ENCODE measurements around the gene LRRC41. TPM values are rescaled to one million over a fixed set of nuclear protein-coding genes. Genes with fewer than 3 reads are reported as not detected.
A peak's percentile ranks its signal among the peaks of the same experiment; 100 is the strongest.

The LRRC41 gene
- total RNA-seq, 3 donors from 2014 or later (not counting 1 experiment from before 2014, with no cell fraction given): 35.0 to 43.9 (median 35.8) TPM

DNA sequence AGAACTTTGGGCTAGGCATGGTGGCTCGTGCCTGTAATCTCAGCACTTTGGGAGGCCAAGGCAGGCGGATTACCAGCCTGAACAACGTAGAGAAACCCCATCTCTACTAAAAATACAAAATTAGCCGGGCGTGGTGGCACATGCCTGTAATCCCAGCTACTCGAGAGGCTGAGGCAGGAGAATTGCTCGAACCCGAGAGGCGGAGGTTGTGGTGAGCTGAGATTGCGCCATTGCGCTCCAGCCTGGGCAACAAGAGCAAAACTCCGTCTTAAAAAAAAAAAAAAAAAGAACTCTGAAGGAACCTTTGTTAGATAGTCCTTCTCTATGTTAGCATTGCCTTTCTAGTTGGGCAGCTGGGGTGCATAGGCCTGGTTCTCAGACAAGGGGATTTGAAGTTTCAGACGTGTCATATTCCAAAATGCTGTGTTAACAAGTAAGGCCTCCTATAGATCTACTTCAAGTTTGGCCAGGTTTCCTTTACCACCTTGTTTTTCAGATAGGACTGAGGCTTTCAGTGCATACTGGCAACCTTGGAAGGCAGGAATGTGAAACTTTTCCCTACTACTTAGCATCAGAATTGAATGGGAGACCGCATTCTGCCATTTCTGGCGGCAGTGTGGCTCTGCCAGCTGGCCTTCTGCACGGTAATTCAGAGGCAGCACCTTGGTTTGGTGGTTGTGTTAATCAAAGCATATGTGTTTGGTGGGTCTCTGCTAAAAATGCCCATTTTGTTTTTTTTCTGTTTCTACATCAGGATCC is 6.2 kb upstream of the LRRC41 start:
- H3K36me3 Mint-ChIP-seq: peaks cover 7% of the 10 kb centered on the region
- TF ChIP-seq, protein P1, sequence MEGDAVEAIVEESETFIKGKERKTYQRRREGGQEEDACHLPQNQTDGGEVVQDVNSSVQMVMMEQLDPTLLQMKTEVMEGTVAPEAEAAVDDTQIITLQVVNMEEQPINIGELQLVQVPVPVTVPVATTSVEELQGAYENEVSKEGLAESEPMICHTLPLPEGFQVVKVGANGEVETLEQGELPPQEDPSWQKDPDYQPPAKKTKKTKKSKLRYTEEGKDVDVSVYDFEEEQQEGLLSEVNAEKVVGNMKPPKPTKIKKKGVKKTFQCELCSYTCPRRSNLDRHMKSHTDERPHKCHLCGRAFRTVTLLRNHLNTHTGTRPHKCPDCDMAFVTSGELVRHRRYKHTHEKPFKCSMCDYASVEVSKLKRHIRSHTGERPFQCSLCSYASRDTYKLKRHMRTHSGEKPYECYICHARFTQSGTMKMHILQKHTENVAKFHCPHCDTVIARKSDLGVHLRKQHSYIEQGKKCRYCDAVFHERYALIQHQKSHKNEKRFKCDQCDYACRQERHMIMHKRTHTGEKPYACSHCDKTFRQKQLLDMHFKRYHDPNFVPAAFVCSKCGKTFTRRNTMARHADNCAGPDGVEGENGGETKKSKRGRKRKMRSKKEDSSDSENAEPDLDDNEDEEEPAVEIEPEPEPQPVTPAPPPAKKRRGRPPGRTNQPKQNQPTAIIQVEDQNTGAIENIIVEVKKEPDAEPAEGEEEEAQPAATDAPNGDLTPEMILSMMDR (IDR thresholded peaks at IDR 0.05): no peak
- DNase-seq (no peak), ATAC-seq (no peak)
- H3K27me3 Mint-ChIP-seq (ENCODE audit: low read depth in 2 of 2): no peaks in the 10 kb centered on the region
- peaks cover 35% of the 10 kb centered on the region for H3K36me3 ChIP-seq (ENCODE audit: control insufficient read depth, insufficient read depth, low read length)
- peaks cover 7% of the 10 kb centered on the region for H3K4me1 ChIP-seq (ENCODE audit: control insufficient read depth, insufficient read depth, low read length)
- no peaks in the 10 kb centered on the region for H3K9me3 ChIP-seq (ENCODE audit: control insufficient read depth, insufficient read depth, low read length)
- H3K27me3 ChIP-seq (ENCODE audit: control insufficient read depth, insufficient read depth, low read length): no peaks in the 10 kb centered on the region
- H3K4me3 ChIP-seq (ENCODE audit: low read length): no peak overlapping the region
- WGBS (ENCODE audit: insufficient coverage): 92% methylated on average over 15 of the region's 16 CpGs
- no peaks in the 10 kb centered on the region for H3K9me3 Mint-ChIP-seq
- H3K4me3 Mint-ChIP-seq: no peak overlapping the region
- H3K27ac ChIP-seq (ENCODE audit: low read length): no peak overlapping the region
- peaks cover 17 to 20% of the 10 kb centered on the region in 2 donors for H3K4me1 Mint-ChIP-seq
- intact Hi-C loops (cut with micrococcal nuclease): no loop called here
- H3K27ac Mint-ChIP-seq: peak overlapping the region in 1 of 2 donors; percentile 1

DNA sequence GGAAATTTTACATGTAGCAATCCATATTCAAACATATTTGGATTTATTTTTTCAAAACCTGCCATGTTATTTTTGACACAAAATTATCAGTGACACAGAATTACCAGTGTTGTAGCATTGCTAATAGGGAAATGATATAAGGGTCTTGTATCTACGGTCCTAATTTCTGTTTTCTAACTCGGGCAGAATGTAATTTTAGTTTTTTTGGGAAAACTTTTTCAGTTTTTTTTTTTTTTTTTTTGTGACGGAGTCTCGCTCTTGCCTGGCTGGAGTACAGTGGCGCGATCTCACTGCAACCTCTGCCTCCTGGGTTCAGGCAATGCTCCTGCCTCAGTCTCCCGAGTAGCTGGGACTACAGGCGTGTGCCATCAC is 2.7 kb upstream of the LRRC41 start:
- Mint-ChIP-seq H3K9me3 (no peaks in the 10 kb centered on the region), H3K4me1 (peaks cover 32 to 48% of the 10 kb centered on the region in 2 donors), H3K27me3 (ENCODE audit: low read depth in 2 of 2) (no peaks in the 10 kb centered on the region), H3K36me3 (peaks cover 7% of the 10 kb centered on the region), H3K4me3 (peak overlapping the region; percentile 6), H3K27ac (no peak overlapping the region)
- H3K27me3 ChIP-seq (ENCODE audit: control insufficient read depth, insufficient read depth, low read length): no peaks in the 10 kb centered on the region
- no peak overlapping the region for H3K27ac ChIP-seq (ENCODE audit: low read length)
- intact Hi-C loops (cut with micrococcal nuclease): no loop called here
- H3K36me3 ChIP-seq (ENCODE audit: control insufficient read depth, insufficient read depth, low read length): peaks cover 8% of the 10 kb centered on the region
- DNase-seq (no peak), ATAC-seq (no peak)
- WGBS (ENCODE audit: insufficient coverage): 89% methylated on average over 8 of the region's 8 CpGs
- H3K9me3 ChIP-seq (ENCODE audit: control insufficient read depth, insufficient read depth, low read length): no peaks in the 10 kb centered on the region
- no peak overlapping the region for H3K4me3 ChIP-seq (ENCODE audit: low read length)
- H3K4me1 ChIP-seq (ENCODE audit: control insufficient read depth, insufficient read depth, low read length): peaks cover 27% of the 10 kb centered on the region
- TF ChIP-seq, protein P1 (IDR thresholded peaks at IDR 0.05): no peak

DNA sequence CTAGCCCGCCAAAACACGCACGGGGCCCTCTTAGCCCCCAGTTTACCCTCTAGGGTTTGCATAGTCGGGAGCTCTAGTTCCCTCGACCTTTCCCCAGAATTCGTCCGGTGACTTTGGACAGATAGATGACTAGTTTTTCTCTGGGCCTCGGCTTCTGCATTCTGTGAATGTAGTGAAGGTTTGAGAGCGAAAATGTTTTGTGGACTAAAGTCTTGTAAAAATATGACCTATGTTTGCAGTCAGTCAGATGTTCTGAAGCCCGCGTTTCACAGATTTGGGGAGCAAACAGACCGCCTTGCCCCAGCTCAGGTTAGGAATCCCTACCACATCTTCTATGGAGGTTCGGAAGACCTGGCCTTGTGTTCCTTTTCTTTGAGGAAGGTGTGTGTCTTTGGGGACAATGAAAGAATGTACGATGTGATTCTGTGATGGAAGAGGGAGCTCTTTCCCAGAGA is 483 bp upstream of the LRRC41 start:
- Mint-ChIP-seq H3K27ac (peak overlapping the region; percentile 96 to 99), H3K9me3 (no peaks in the 10 kb centered on the region), H3K36me3 (no peaks in the 10 kb centered on the region), H3K4me3 (peak overlapping the region; percentile 98), H3K27me3 (ENCODE audit: low read depth in 2 of 2) (no peaks in the 10 kb centered on the region), H3K4me1 (peaks cover 39 to 56% of the 10 kb centered on the region in 2 donors)
- Histone ChIP-seq H3K36me3 (ENCODE audit: control insufficient read depth, insufficient read depth, low read length) (no peaks in the 10 kb centered on the region), H3K27me3 (ENCODE audit: control insufficient read depth, insufficient read depth, low read length) (no peaks in the 10 kb centered on the region), H3K27ac (ENCODE audit: low read length) (peak overlapping the region; percentile 89), H3K4me3 (ENCODE audit: low read length) (peak overlapping the region; percentile 72), H3K9me3 (ENCODE audit: control insufficient read depth, insufficient read depth, low read length) (no peaks in the 10 kb centered on the region), H3K4me1 (ENCODE audit: control insufficient read depth, insufficient read depth, low read length) (peaks cover 33% of the 10 kb centered on the region)
- no peak for ATAC-seq
- peak in 1 of 2 donors; percentile 33 for DNase-seq
- intact Hi-C loops (cut with micrococcal nuclease): loop anchor here (1.0 to 2.0 kb wide), 3 partner anchors 36 to 57 kb away; partner anchors contain the start of genes NSUN4 and RAD54L
- WGBS (ENCODE audit: insufficient coverage): 0% methylated on average over 12 of the region's 14 CpGs
- TF ChIP-seq, protein P1 (IDR thresholded peaks at IDR 0.05): no peak
